HG03520 (cell line): ENCODE results near the gene TTC28.

Experiments
- ATAC-seq: cut with Tn5 transposase; IDR thresholded peaks from one replicate; pipeline ENCODE4 v1.9.1; 2021; ENCODE audit warnings: mild to moderate bottlenecking, moderate library complexity; ENCODE audit not compliant: unreplicated experiment

TTC28 gene

GRCh38 chr22:28413612-28414399 is 265.8 kb downstream of the TTC28 start:
- no peak for ATAC-seq

- no peak for ATAC-seq
Measured at GRCh38 chr22:28412109-28412508, 267.5 kb downstream of the TTC28 start.

GRCh38 chr22:28411125-28411524 is 268.5 kb downstream of the TTC28 start:
- no peak for ATAC-seq

GRCh38 chr22:28410050-28410816 is 269.4 kb downstream of the TTC28 start:
- ATAC-seq: no peak

- no peak for ATAC-seq
Measured at GRCh38 chr22:28408709-28409108, 270.9 kb downstream of the TTC28 start.

GRCh38 chr22:28407645-28408044 is 272.0 kb downstream of the TTC28 start:
- ATAC-seq: no peak

GRCh38 chr22:28406246-28406645 is 273.4 kb downstream of the TTC28 start:
- no peak for ATAC-seq

GRCh38 chr22:28405588-28405987 is 274.1 kb downstream of the TTC28 start:
- ATAC-seq: no peak

GRCh38 chr22:28402539-28402938 is 277.1 kb downstream of the TTC28 start:
- ATAC-seq: no peak

GRCh38 chr22:28402060-28402459 is 277.6 kb downstream of the TTC28 start:
- ATAC-seq: no peak

GRCh38 chr22:28398981-28399380 is 280.7 kb downstream of the TTC28 start:
- ATAC-seq: no peak

GRCh38 chr22:28398355-28398754 is 281.3 kb downstream of the TTC28 start:
- ATAC-seq: no peak

GRCh38 chr22:28397306-28397705 is 282.3 kb downstream of the TTC28 start:
- no peak for ATAC-seq

GRCh38 chr22:28395920-28396753 is 283.5 kb downstream of the TTC28 start:
- no peak for ATAC-seq

- ATAC-seq: no peak
Measured at GRCh38 chr22:28395520-28395919, 284.1 kb downstream of the TTC28 start.

GRCh38 chr22:28394513-28395110 is 285.0 kb downstream of the TTC28 start:
- no peak for ATAC-seq

- no peak for ATAC-seq
Measured at GRCh38 chr22:28381429-28382167, 298.0 kb downstream of the TTC28 start.

- ATAC-seq: no peak
Measured at GRCh38 chr22:28379951-28380350, 299.7 kb downstream of the TTC28 start.

GRCh38 chr22:28379075-28379779 is 300.4 kb downstream of the TTC28 start:
- ATAC-seq: no peak
